ENCODE results near the gene MBNL3.

GRCh38 chrX:132428896-132429295 is 59.9 kb downstream of the MBNL3 start:
- no peak for TF ChIP-seq CTCF (IDR thresholded peaks at IDR 0.05)
- TF ChIP-seq E2F4 (CRISPR knock-in tag; IDR thresholded peaks at IDR 0.05; ENCODE audit: borderline replicate concordance, low read depth), result no peak
- no peak for TF ChIP-seq PRRX2 (CRISPR knock-in tag; IDR thresholded peaks at IDR 0.05)
- no peak for TF ChIP-seq ZBTB21 (CRISPR knock-in tag; IDR thresholded peaks at IDR 0.05; ENCODE audit: borderline replicate concordance)
- no peak for TF ChIP-seq IRF1 (CRISPR knock-in tag; IDR thresholded peaks at IDR 0.05)
- TF ChIP-seq ATF2 (CRISPR knock-in tag; IDR thresholded peaks at IDR 0.05; ENCODE audit: borderline replicate concordance, low read depth), result no peak
- TF ChIP-seq MLX (CRISPR knock-in tag; IDR thresholded peaks at IDR 0.05), result no peak
- TF ChIP-seq USF2 (CRISPR knock-in tag; IDR thresholded peaks at IDR 0.05), result no peak
- TF ChIP-seq ZNF281 (CRISPR knock-in tag; IDR thresholded peaks at IDR 0.05), result no peak
